Measurements from ENCODE around the gene TFF3. TPM values are rescaled to one million over a fixed set of nuclear protein-coding genes. Genes with fewer than 3 reads are reported as not detected.

TFF3 gene
- total and polyA plus RNA-seq, 2 experiments from 2014 or later, result 1.2 to 3.3 TPM

GRCh38 chr21:42317826-42318746 lies 2.9 kb upstream of the TFF3 start:
- H3K4me3 ChIP-seq, result no peak overlapping the region
- no peak overlapping the region for H2AFZ ChIP-seq
- Mint-ChIP-seq H3K36me3 (ENCODE audit: low read depth) (no peaks in the 10 kb centered on the region), H3K4me1 (peaks cover 40% of the 10 kb centered on the region), H3K27me3 (ENCODE audit: insufficient read depth, low read depth, poor library complexity) (peaks cover 11% of the 10 kb centered on the region), H3K4me3 (no peak overlapping the region), H3K9me3 (no peaks in the 10 kb centered on the region), H3K27ac (no peak overlapping the region)
- peak; percentile 17; the same call in 2 of the 3 replicates for ATAC-seq
- no peaks in the 10 kb centered on the region for H3K79me2 ChIP-seq (replicated peaks; ENCODE audit: insufficient read depth)
- H3K36me3 ChIP-seq (ENCODE audit: insufficient read depth), result no peaks in the 10 kb centered on the region
- TF ChIP-seq NANOG (IDR thresholded peaks at IDR 0.05; ENCODE audit: borderline replicate concordance) (no peak), EZH2 (IDR thresholded peaks at IDR 0.05; ENCODE audit: low read depth, unreplicated experiment) (no peak), CTCF (conservative IDR thresholded peaks at IDR 0.05; ENCODE audit: low read depth in 2 of 2) (no peak), STAT1 (IDR thresholded peaks at IDR 0.05; ENCODE audit: unreplicated experiment) (no peak), ZNF462 (CRISPR knock-in tag; IDR thresholded peaks at IDR 0.05) (no peak), EZH2phosphoT487 (IDR thresholded peaks at IDR 0.05; ENCODE audit: unreplicated experiment) (no peak), ETS1 (IDR thresholded peaks at IDR 0.05) (no peak), POLR2AphosphoS5 (IDR thresholded peaks at IDR 0.05; ENCODE audit: low read depth) (no peak), JUNB (IDR thresholded peaks at IDR 0.05; ENCODE audit: unreplicated experiment) (no peak), CREB1 (CRISPR knock-in tag; IDR thresholded peaks at IDR 0.05; ENCODE audit: low read depth) (no peak), ZNF114 (CRISPR knock-in tag; IDR thresholded peaks at IDR 0.05) (no peak)
- no peak for DNase-seq (ENCODE audit: low spot score)
- H3K4me2 ChIP-seq, result no peak overlapping the region
- H3K4me1 ChIP-seq (ENCODE audit: insufficient read depth), result peaks cover 11% of the 10 kb centered on the region; the same call in 1 of the 2 replicates
- H3F3A ChIP-seq (replicated peaks; ENCODE audit: low read depth), result no peaks in the 10 kb centered on the region
- H3K9me2 ChIP-seq (ENCODE audit: insufficient read depth), result no peaks in the 10 kb centered on the region
- H3K27me3 ChIP-seq (ENCODE audit: insufficient read depth), result no peaks in the 10 kb centered on the region
- no peak overlapping the region for H3K27ac ChIP-seq (ENCODE audit: low read depth)
- no peaks in the 10 kb centered on the region for H4K20me1 ChIP-seq (replicated peaks; ENCODE audit: insufficient read depth)

All from GM23338 (cell line).